Neural cell (in vitro differentiated cells): ENCODE results near the gene PRRT1. TPM values are rescaled to one million over a fixed set of nuclear protein-coding genes. Genes with fewer than 3 reads are reported as not detected.
A peak's percentile ranks its signal among the peaks of the same experiment; 100 is the strongest.

Experiments used
- H2AFZ ChIP-seq: fragments of 200-600, 300-800 bp; sonication (generic), shearing (Covaris generic); 2 replicates; pipeline ENCODE4 v1.6.0; 2014; ENCODE audit warnings: low read depth, mild to moderate bottlenecking, antibody characterized with exemption, low read length, moderate library complexity
- H3F3A ChIP-seq: fragments of 200-600 bp; shearing (Covaris generic); 2 replicates; pipeline ENCODE4 v1.6.1; 2016; ENCODE audit warnings: mild to moderate bottlenecking, moderate library complexity, mixed read lengths, antibody characterized with exemption, low read length; ENCODE audit not compliant: insufficient read depth, poor library complexity, severe bottlenecking
- H3K27ac ChIP-seq: fragments of 200-600, 300-800 bp; sonication (generic), shearing (Covaris generic); 2 replicates; pipeline ENCODE4 v1.5.1; 2014; ENCODE audit warnings: mild to moderate bottlenecking, low read length, moderate library complexity
- H3K27me3 ChIP-seq: fragments of 300-800, 200-600 bp; sonication (generic), shearing (Covaris generic); 2 replicates; pipeline ENCODE4 v1.6.0; 2014; ENCODE audit warnings: mild to moderate bottlenecking, low read depth, low read length, moderate library complexity; ENCODE audit not compliant: insufficient read depth
- H3K36me3 ChIP-seq: fragments of 300-800, 200-600 bp; sonication (generic), shearing (Covaris generic); 2 replicates; pipeline ENCODE4 v1.5.1; 2014; ENCODE audit warnings: mild to moderate bottlenecking, antibody characterized with exemption, low read length, moderate library complexity; ENCODE audit not compliant: insufficient read depth
- H3K4me2 ChIP-seq: fragments of 300-800, 200-600 bp; sonication (generic), shearing (Covaris generic); 2 replicates; pipeline ENCODE4 v1.6.0; 2014; ENCODE audit warnings: mild to moderate bottlenecking, low read length
- H3K4me3 ChIP-seq: fragments of 300-800, 200-600 bp; sonication (generic), shearing (Covaris generic); 2 replicates; pipeline ENCODE4 v1.5.1; 2014; ENCODE audit warnings: mild to moderate bottlenecking, low read length, moderate library complexity
- H3K79me2 ChIP-seq: fragments of 200-600 bp; shearing (Covaris generic); replicated peaks from 2 replicates; pipeline ENCODE4 v1.6.0; 2014; ENCODE audit warnings: mild to moderate bottlenecking, low read length, moderate library complexity; ENCODE audit not compliant: insufficient read depth
- H3K9ac ChIP-seq: fragments of 300-800, 200-600 bp; sonication (generic), shearing (Covaris generic); 2 replicates; pipeline ENCODE4 v1.6.1; 2016; ENCODE audit warnings: mild to moderate bottlenecking, low read length, mixed read lengths
- H3K9me2 ChIP-seq: fragments of 200-600 bp; shearing (Covaris generic); 2 replicates; pipeline ENCODE4 v1.6.1; 2016; ENCODE audit warnings: mild to moderate bottlenecking, low read length, mixed read lengths; ENCODE audit not compliant: insufficient read depth
- H3K9me3 ChIP-seq: fragments of 200-600, 300-800 bp; sonication (generic), shearing (Covaris generic); 2 replicates; pipeline ENCODE4 v1.6.1; 2016; ENCODE audit warnings: mild to moderate bottlenecking, mixed run types, low read length, moderate library complexity, mixed read lengths
- H4K20me1 ChIP-seq: fragments of 200-600 bp; shearing (Covaris generic); 2 replicates; pipeline ENCODE4 v1.6.1; 2016; ENCODE audit warnings: mild to moderate bottlenecking, mixed run types; ENCODE audit not compliant: insufficient read depth
- EP300 ChIP-seq: fragments of 450-650 bp; conservative IDR thresholded peaks from 2 replicates; pipeline ENCODE4 v1.6.1; 2014; ENCODE audit warnings: antibody characterized with exemption, mild to moderate bottlenecking, moderate library complexity; ENCODE audit not compliant: poor library complexity, severe bottlenecking
- EZH2 ChIP-seq: fragments of 200-600, 300-800 bp; shearing (Covaris generic), sonication (generic); IDR thresholded peaks from 2 replicates; pipeline ENCODE4 v1.6.1; 2014; ENCODE audit warnings: antibody characterized with exemption, low read length, borderline replicate concordance, mild to moderate bottlenecking; ENCODE audit not compliant: insufficient read depth, poor library complexity, severe bottlenecking
- MXI1 ChIP-seq: fragments of 450-650 bp; conservative IDR thresholded peaks from 2 replicates; pipeline ENCODE4 v1.6.1; 2014; ENCODE audit warnings: antibody characterized with exemption, mild to moderate bottlenecking; ENCODE audit not compliant: poor library complexity, severe bottlenecking
- POLR2AphosphoS5 ChIP-seq: IDR thresholded peaks from 2 replicates; pipeline ENCODE4 v1.6.1; 2012
- RAD21 ChIP-seq: fragments of 450-650 bp; conservative IDR thresholded peaks from 2 replicates; pipeline ENCODE4 v1.6.1; 2014; ENCODE audit warnings: antibody characterized with exemption, mild to moderate bottlenecking, moderate library complexity
- SMC3 ChIP-seq: fragments of 450-650 bp; conservative IDR thresholded peaks from 2 replicates; pipeline ENCODE4 v1.6.1; 2014; ENCODE audit warnings: antibody characterized with exemption, mild to moderate bottlenecking, moderate library complexity; ENCODE audit not compliant: poor library complexity
- TAF1 ChIP-seq: IDR thresholded peaks from 2 replicates; pipeline ENCODE4 v1.6.1; 2012; ENCODE audit warnings: low read depth
- polyA plus RNA-seq: library from polyadenylated mRNA; depleted of rRNA; stranded (reverse); fragments of >200 nt; gene quantifications from 2 replicates; pipeline ENCODE4 v1.2.3, GENCODE V29; 2014
- TF ChIP-seq, protein P1 (sequence below): IDR thresholded peaks from 2 replicates; pipeline ENCODE4 v1.6.1; 2012; ENCODE audit warnings: borderline replicate concordance
- TF ChIP-seq, protein P2 (sequence below): fragments of 450-650 bp; IDR thresholded peaks from 2 replicates; pipeline ENCODE4 v1.5.1; 2014; ENCODE audit warnings: antibody characterized with exemption, mild to moderate bottlenecking, moderate library complexity; ENCODE audit not compliant: poor library complexity, severe bottlenecking

The PRRT1 gene
- polyA plus RNA-seq, 1 donor from 2014 or later: 0.22 TPM

DNA sequence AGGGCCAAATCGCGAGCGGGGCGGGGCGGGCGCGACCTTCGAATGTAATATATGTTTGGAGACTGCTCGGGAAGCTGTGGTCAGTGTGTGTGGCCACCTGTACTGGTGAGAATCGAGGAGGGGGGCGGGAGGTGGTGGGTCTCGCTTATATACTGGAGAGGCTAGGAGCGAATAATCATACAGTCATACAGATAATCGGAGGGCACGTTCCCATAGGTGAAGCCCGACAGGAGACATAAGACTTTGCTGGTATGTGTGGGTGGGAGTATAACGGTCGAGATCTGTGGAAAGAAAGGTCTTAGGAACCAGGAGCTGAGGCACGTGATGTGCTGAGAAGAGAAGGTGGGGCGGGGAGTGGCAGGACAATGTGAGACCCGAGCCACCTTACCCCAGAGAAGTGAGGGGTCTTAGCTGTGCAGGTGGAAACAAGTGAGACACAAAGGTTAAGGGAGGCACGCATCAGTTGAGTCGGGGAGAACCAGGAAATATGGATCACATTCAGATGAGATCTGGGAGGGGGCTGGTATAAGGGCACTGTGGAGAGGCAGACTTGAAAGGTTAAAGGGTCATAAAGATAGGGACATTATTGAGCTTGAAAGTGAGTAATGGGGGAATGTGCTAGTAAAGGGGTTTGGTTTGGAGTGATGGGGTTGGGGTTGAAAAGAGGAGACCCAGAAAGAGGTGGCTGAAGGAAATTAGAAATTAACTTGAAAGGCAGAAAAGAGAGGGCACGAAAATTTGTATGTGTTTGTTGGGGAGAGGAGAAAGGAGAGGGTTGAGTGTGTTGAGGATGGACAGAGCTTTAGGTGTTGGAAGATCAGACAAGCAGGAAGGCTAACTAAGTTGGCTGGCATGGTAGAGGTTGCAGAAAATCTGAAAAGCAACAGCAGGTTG lies 27.1 kb upstream of the PRRT1 start:
- Histone ChIP-seq H3F3A (peaks cover 4% of the 10 kb centered on the region), H4K20me1 (no peaks in the 10 kb centered on the region), H3K27me3 (no peaks in the 10 kb centered on the region), H3K4me2 (peak overlapping the region; percentile 69), H3K9ac (peak overlapping the region; percentile 99), H3K9me2 (no peaks in the 10 kb centered on the region), H2AFZ (peak overlapping the region; percentile 67), H3K9me3 (no peaks in the 10 kb centered on the region), H3K27ac (peak overlapping the region; percentile 97), H3K79me2 (peaks cover 40% of the 10 kb centered on the region), H3K4me3 (peak overlapping the region; percentile 91), H3K36me3 (no peaks in the 10 kb centered on the region)
- TF ChIP-seq SMC3 (peak; percentile 41), EZH2 (no peak), MXI1 (peak; percentile 61), POLR2AphosphoS5 (peak; percentile 45), RAD21 (peak; percentile 32), EP300 (no peak), TAF1 (peak; percentile 50)
- TF ChIP-seq, protein P1, sequence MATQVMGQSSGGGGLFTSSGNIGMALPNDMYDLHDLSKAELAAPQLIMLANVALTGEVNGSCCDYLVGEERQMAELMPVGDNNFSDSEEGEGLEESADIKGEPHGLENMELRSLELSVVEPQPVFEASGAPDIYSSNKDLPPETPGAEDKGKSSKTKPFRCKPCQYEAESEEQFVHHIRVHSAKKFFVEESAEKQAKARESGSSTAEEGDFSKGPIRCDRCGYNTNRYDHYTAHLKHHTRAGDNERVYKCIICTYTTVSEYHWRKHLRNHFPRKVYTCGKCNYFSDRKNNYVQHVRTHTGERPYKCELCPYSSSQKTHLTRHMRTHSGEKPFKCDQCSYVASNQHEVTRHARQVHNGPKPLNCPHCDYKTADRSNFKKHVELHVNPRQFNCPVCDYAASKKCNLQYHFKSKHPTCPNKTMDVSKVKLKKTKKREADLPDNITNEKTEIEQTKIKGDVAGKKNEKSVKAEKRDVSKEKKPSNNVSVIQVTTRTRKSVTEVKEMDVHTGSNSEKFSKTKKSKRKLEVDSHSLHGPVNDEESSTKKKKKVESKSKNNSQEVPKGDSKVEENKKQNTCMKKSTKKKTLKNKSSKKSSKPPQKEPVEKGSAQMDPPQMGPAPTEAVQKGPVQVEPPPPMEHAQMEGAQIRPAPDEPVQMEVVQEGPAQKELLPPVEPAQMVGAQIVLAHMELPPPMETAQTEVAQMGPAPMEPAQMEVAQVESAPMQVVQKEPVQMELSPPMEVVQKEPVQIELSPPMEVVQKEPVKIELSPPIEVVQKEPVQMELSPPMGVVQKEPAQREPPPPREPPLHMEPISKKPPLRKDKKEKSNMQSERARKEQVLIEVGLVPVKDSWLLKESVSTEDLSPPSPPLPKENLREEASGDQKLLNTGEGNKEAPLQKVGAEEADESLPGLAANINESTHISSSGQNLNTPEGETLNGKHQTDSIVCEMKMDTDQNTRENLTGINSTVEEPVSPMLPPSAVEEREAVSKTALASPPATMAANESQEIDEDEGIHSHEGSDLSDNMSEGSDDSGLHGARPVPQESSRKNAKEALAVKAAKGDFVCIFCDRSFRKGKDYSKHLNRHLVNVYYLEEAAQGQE: peak; percentile 59
- TF ChIP-seq, protein P2, sequence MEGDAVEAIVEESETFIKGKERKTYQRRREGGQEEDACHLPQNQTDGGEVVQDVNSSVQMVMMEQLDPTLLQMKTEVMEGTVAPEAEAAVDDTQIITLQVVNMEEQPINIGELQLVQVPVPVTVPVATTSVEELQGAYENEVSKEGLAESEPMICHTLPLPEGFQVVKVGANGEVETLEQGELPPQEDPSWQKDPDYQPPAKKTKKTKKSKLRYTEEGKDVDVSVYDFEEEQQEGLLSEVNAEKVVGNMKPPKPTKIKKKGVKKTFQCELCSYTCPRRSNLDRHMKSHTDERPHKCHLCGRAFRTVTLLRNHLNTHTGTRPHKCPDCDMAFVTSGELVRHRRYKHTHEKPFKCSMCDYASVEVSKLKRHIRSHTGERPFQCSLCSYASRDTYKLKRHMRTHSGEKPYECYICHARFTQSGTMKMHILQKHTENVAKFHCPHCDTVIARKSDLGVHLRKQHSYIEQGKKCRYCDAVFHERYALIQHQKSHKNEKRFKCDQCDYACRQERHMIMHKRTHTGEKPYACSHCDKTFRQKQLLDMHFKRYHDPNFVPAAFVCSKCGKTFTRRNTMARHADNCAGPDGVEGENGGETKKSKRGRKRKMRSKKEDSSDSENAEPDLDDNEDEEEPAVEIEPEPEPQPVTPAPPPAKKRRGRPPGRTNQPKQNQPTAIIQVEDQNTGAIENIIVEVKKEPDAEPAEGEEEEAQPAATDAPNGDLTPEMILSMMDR: no peak

DNA sequence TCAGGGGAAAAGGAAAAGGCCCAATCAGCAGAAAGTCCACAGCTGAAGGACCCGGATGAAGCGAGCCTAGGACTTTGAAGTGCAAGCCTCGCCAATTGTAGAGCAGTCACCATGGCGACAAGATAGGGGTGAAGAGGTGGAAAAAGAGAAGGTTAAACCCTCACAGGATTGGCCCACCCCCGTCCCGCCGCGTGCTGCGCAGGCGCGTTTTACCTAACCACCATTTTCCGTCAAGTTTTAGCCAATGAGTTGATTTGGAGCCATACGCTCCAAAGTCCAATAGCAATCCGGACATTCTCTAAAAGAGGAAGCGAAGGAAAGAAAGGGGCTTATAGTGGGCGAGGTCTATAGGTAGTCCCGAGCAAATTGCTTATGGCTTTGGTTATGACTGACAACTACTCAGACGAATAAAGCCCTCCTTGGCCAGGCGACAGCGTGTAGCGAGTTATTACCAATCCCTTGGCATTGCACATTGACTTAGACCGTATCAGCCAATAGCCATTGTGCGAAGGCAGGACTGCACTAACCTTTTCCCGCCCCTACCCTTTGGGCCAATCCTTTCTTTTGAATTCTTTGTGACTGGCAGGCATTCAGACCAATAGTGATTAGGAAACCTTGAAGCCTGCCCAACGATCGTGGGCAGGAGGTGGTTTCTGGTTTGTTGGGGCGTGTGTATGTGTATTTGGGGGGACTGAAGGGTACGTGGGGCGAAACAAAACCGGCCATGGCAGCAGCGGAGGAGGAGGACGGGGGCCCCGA lies 26.2 kb upstream of the PRRT1 start, which contains the start of gene RNF5:
Gene RNF5, plus strand, starts transcription at position 618 of the 759 bp plus-strand sequence. Its CDS starts 107 bp downstream, at position 725.
- Histone ChIP-seq H3K9me3 (no peaks in the 10 kb centered on the region), H3K4me2 (peak within 1 kb of the TSS; percentile 90), H3K79me2 (peaks cover 45% of the 10 kb centered on the region), H3K4me3 (peak within 1 kb of the TSS; percentile 91), H4K20me1 (no peaks in the 10 kb centered on the region), H3K9me2 (no peaks in the 10 kb centered on the region), H3K36me3 (no peaks in the 10 kb centered on the region), H3F3A (peaks cover 4% of the 10 kb centered on the region), H3K27ac (peak within 1 kb of the TSS; percentile 97), H3K9ac (peak within 1 kb of the TSS; percentile 99), H3K27me3 (no peaks in the 10 kb centered on the region), H2AFZ (peak within 1 kb of the TSS; percentile 67)
- TF ChIP-seq EP300 (peak; percentile 11), POLR2AphosphoS5 (peak; percentile 53), MXI1 (peak; percentile 29), TAF1 (no peak)
- TF ChIP-seq, protein P1: peak; percentile 39
